Panc1 (cell line): ENCODE data around the gene PLEKHA1. TPM values are rescaled to one million over a fixed set of nuclear protein-coding genes. Genes with fewer than 3 reads are reported as not detected.

Source experiments
- ATAC-seq: fragments of 200-7000 bp; cut with Tn5 transposase; 2 replicates; pipeline ENCODE4 v1.9.1; 2020; ENCODE audit warnings: mild to moderate bottlenecking, moderate library complexity
- BruUV-seq: library from RNA; stranded (reverse); fragments of 400-500 nt; replicated peaks from 2 replicates; lab custom pipeline; 2021; lab: Mats Ljungman, UMichigan
- CTCF ChIA-PET: fragments of 300-600 bp; sonication (Branson Sonifier 250); formaldehyde crosslinking; loops from one replicate; lab custom pipeline; 2022; ENCODE audit warnings: antibody characterized with exemption; lab: Charles Lee
- POLR2A ChIA-PET: fragments of 300-600 bp; sonication (Branson Sonifier 250); formaldehyde crosslinking; loops from one replicate; lab custom pipeline; 2022; ENCODE audit warnings: antibody characterized with exemption; lab: Charles Lee
- DNase-seq: peaks from one replicate; pipeline ENCODE4 v3.0.0-alpha.2; 2010; ENCODE audit warnings: low read depth, low spot score
- H3K27ac ChIP-seq: 2 replicates; pipeline ENCODE4 v1.5.1; 2011; ENCODE audit warnings: mild to moderate bottlenecking, low read length, inconsistent platforms
- H3K27me3 ChIP-seq: fragments of 200-500 bp; sonication (Bioruptor generic); 2 replicates; pipeline ENCODE4 v1.6.0; 2014; ENCODE audit warnings: low read length, inconsistent platforms; ENCODE audit not compliant: control insufficient read depth, insufficient read depth
- H3K36me3 ChIP-seq: fragments of 200-500 bp; sonication (Bioruptor generic); 2 replicates; pipeline ENCODE4 v1.5.1; 2014; ENCODE audit warnings: inconsistent platforms, mild to moderate bottlenecking, low read length, moderate library complexity; ENCODE audit not compliant: control insufficient read depth, insufficient read depth
- H3K4me1 ChIP-seq: 2 replicates; pipeline ENCODE4 v1.5.1; 2011; ENCODE audit warnings: inconsistent platforms, mild to moderate bottlenecking, low read length, moderate library complexity; ENCODE audit not compliant: control insufficient read depth, insufficient read depth
- H3K4me3 ChIP-seq, 2 experiments: 2 replicates each; pipeline ENCODE4 v1.5.1; 2011 to 2012; ENCODE audit warnings: low read depth in 2 of 2, low read length in 2 of 2, mild to moderate bottlenecking in 2 of 2, inconsistent platforms in 1 of 2, moderate library complexity in 1 of 2
- H3K9me3 ChIP-seq: fragments of 200-500 bp; sonication (Bioruptor generic); 2 replicates; pipeline ENCODE4 v1.5.1; 2014; ENCODE audit warnings: low read depth, mild to moderate bottlenecking, inconsistent platforms, low read length, moderate library complexity; ENCODE audit not compliant: control insufficient read depth, insufficient read depth
- TCF7L2 ChIP-seq: IDR thresholded peaks from 2 replicates; pipeline ENCODE4 v1.6.1; 2011; ENCODE audit warnings: mild to moderate bottlenecking, low read depth, low read length, inconsistent platforms
- in situ Hi-C: cut with HindIII; loops from 2 replicates; pipeline ENCODE4 v1.10.0; 2016; ENCODE audit warnings: low sequenced_read_pairs, low pct_unique_long_range_greater_than_20kb
- intact Hi-C: fragments of 100-400 bp; cut with micrococcal nuclease; formaldehyde crosslinking; loops from one replicate; pipeline ENCODE4 v1.10.0; 2022; ENCODE audit not compliant: unreplicated experiment
- microRNA-seq: library from miRNA; unstranded; fragments of <30 nt; microRNA quantifications from one replicate; pipeline ENCODE4 v1.1.0, GENCODE V29; 2020; ENCODE audit not compliant: unreplicated experiment
- total RNA-seq: library from RNA; stranded (reverse); gene quantifications from one replicate; pipeline ENCODE4 v1.2.1, GENCODE V29; 2021; ENCODE audit not compliant: unreplicated experiment

The PLEKHA1 gene
- total RNA-seq, 1 experiment from 2014 or later = 95.5 TPM

DNA sequence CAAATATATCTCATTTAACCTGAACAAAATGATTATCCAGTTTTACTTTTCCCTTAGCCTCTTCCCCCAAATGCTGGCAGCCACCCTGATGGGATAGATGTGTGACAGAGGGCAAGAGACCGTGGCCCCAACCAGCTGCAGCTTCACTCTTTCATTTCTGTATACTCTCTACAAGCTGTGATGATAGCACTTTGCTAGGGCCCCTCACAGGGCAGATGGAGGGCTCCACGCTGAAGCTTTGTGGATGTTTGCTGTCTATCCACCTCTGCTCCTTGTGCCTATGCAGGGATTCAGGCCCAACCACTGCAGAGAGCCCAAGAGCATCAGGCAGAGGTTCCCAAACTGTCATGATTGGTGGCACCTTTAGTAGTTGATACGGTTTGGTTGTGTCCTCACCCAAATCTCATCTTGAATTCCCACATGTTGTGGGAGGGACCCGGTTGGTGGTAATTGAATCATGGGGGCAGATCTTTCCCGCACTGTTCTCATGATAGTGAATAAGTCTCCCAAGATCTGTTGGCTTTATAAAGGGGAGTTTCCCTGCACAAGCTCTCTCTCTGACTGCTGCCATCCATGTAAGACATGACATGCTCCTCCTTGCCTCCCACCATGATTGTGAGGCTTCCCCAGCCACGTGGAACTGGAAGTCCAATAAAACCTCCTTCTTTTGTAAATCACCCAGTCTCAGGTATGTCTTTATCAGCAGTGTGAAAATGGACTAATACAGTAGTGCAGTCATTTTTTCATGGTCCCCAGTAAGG is 107.0 kb downstream of the PLEKHA1 start:
- CTCF ChIA-PET = no interaction called here
- BruUV-seq = no TSS peak
- POLR2A ChIA-PET = no interaction called here
- in situ Hi-C loops (no loop called here), intact Hi-C loops (no loop called here)
- H3K36me3 ChIP-seq = no peaks in the 10 kb centered on the region
- no peaks in the 10 kb centered on the region for H3K27me3 ChIP-seq
- no peak overlapping the region for H3K4me3 ChIP-seq
- no peak for TF ChIP-seq TCF7L2
- ATAC-seq (no peak), DNase-seq (no peak)
- H3K4me1 ChIP-seq = no peaks in the 10 kb centered on the region
- no peaks in the 10 kb centered on the region for H3K9me3 ChIP-seq
- H3K27ac ChIP-seq = no peak overlapping the region

Small RNAs within 50 kb of the gene (microRNA-seq; reads per million reads assigned to microRNA genes)
- 0.95 reads per million for gene MIR3941

Other genes starting within 250 kb of the PLEKHA1 start
- 0.82 TPM for gene BTBD16, start 103.4 kb upstream of the PLEKHA1 start, total RNA-seq
- gene ARMS2, start 79.9 kb downstream of the PLEKHA1 start, total RNA-seq = not detected
- 32.8 TPM for gene HTRA1, start 86.8 kb downstream of the PLEKHA1 start, total RNA-seq
- 0.05 TPM for gene DMBT1, start 186.0 kb downstream of the PLEKHA1 start, total RNA-seq